Skeletal muscle tissue (tissue), 4 donors: ENCODE measurements around the gene ZPR1. TPM values are rescaled to one million over a fixed set of nuclear protein-coding genes. Genes with fewer than 3 reads are reported as not detected.

Experiments used
- H3K27ac ChIP-seq: one replicate; pipeline ENCODE4 v1.7.0; 2013; ENCODE audit warnings: mild to moderate bottlenecking, low read depth, low read length, inconsistent platforms
- H3K27me3 ChIP-seq, 3 donors: one replicate each; pipeline ENCODE4 v1.7.0; 2013; ENCODE audit warnings: low read length in 3 of 3; ENCODE audit not compliant: control insufficient read depth in 3 of 3, insufficient read depth in 3 of 3
- H3K36me3 ChIP-seq, 3 donors: one replicate each; pipeline ENCODE4 v1.7.0; 2013; ENCODE audit warnings: low read length in 3 of 3; ENCODE audit not compliant: control insufficient read depth in 3 of 3, insufficient read depth in 3 of 3
- H3K4me1 ChIP-seq, 3 donors: one replicate each; pipeline ENCODE4 v1.7.0; 2013; ENCODE audit warnings: low read length in 3 of 3, mild to moderate bottlenecking in 3 of 3; ENCODE audit not compliant: control insufficient read depth in 3 of 3, insufficient read depth in 3 of 3
- H3K4me3 ChIP-seq, 3 donors: one replicate each; pipeline ENCODE4 v1.7.0; 2013; ENCODE audit warnings: low read length in 3 of 3
- H3K9ac ChIP-seq, 3 donors: one replicate each; pipeline ENCODE4 v1.7.0; 2013; ENCODE audit warnings: low read length in 3 of 3, mild to moderate bottlenecking in 3 of 3, moderate library complexity in 2 of 3, low read depth in 1 of 3
- H3K9me3 ChIP-seq, 3 donors: one replicate each; pipeline ENCODE4 v1.7.0; 2013; ENCODE audit warnings: low read length in 3 of 3; ENCODE audit not compliant: control insufficient read depth in 3 of 3
- total RNA-seq: library from RNA; depleted of rRNA; stranded (reverse); fragments of >200 nt; gene quantifications from one replicate; pipeline ENCODE4 v1.2.3, GENCODE V29; 2014
- donor health status: Osteomylitis.

Gene ZPR1
- total RNA-seq, 1 donor from 2014 or later = 16.7 TPM

DNA sequence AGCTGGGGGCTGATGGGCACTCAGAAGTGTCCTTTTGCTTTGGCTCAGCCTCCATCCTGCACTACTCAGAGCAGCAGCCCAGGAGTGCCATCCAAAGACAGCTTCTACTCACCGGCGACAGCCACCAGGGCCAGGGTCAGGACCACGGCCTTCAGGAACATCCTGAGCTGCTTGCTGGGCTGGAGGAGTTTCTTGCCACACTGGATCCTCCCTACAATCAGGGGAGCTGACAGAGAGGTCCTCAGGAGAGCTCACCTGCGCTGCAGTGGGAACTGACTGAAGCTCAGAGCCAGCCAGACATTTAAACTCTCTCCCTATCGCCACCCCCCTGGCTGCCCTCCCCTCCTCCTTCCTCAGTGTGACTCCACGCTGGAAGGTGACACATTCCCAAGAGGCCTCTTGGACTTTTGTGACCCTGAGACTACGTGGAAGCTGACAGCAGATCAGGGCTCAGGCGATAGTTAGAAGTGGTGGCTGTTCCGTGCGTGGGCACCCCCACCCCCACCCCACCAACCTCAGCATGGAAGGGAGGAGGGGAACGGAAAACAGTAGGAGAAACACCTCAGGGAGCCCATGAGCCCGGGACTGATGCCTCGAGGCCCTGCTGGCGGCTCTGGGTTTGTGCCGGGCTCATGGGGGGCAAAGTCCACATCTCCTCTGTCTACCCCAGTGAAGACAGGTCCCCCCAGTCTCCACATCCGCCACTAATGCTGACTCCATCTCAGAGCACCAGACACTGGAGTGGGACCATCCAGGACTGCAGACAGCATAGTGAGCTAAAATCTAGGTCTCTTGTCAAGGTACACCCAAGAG, 35.4 kb upstream of the ZPR1 start, which contains the start of gene APOA4:
APOA4 (minus strand) TSS at position 274 of the 813 bp plus-strand sequence; CDS start at position 161, 113 bp downstream.
- H3K27ac ChIP-seq = peak within 1 kb of the TSS; percentile 52
- H3K4me3 ChIP-seq = no peak within 1 kb of the TSS

DNA sequence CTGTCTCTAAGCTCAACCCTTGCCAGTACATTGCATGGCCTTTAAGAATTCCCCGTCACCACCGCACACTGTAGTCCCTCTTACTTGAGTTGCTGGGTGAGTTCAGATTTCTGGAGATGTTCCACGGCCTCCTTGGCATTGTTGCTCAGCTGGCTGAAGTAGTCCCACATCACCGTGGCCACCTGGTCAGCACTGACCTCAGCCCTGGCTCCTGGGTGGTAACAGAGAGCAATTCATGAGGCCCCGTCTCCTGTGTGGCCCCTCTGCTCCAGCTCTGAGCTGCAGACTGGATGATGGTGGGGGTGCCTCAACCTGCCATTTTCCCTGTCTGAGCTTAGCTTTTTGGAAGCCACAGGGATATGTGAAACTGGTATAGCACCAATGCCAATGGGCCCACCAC, 34.8 kb upstream of the ZPR1 start:
- Histone ChIP-seq H3K9ac (peak overlapping the region in 2 of 3 donors; percentile 9 to 33), H3K9me3 (no peaks in the 10 kb centered on the region), H3K36me3 (no peaks in the 10 kb centered on the region), H3K4me1 (peaks cover 4 to 24% (median 9%) of the 10 kb centered on the region in 3 donors), H3K4me3 (no peak overlapping the region), H3K27me3 (no peaks in the 10 kb centered on the region), H3K27ac (peak overlapping the region; percentile 52)

More for the DNA sequence above, 35.4 kb upstream of the ZPR1 start, which contains the start of gene APOA4:
- Histone ChIP-seq H3K9me3 (no peaks in the 10 kb centered on the region), H3K27me3 (no peaks in the 10 kb centered on the region), H3K36me3 (no peaks in the 10 kb centered on the region), H3K4me1 (peaks cover 4 to 24% (median 9%) of the 10 kb centered on the region in 3 donors), H3K9ac (peak within 1 kb of the TSS in 2 of 3 donors; percentile 9 to 33)

DNA sequence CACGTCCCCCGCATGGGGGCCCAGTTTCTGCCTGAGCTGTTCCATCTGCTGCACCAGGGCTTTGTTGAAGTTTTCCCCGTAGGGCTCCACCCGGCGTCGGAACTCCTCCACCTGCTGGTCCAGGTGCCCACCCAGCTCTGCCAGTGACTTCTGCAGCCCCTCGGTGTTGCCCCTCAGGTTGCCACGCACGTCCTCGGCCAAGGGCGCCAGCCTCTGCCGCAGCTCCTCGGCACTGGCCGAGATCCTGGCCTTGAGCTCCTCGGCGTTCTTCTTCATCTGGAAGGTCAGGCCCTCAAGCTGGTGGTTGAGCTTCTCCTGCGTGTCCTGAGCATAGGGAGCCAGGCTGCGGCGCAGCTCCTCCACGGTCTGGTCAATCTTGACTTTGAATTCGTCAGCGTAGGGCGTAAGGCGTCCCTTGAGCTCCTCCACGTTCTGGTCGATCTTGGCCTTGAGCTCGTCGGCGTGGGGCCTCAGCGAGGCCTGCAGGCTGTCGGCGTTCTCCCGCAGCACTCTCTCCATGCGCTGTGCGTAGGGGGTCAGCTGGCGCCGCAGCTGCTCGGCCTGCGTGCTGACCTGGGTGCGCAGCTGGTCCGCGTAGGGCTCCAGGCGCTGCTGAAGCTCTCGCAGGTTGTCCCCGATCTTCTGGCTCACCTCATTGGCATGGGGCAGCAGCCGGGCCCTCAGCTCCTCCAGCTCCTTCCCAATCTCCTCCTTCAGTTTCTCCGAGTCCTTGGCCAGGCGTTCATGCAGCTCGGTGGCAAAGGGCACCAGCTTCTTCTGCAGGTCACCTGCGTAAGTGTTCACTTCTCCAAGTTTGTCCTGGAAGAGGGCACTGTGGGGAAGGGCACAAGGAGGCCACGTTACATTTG, 33.5 kb upstream of the ZPR1 start:
- no peaks in the 10 kb centered on the region for H3K36me3 ChIP-seq
- H3K4me3 ChIP-seq = no peak overlapping the region
- H3K27me3 ChIP-seq = no peaks in the 10 kb centered on the region
- no peak overlapping the region for H3K27ac ChIP-seq
- no peaks in the 10 kb centered on the region for H3K9me3 ChIP-seq
- no peak overlapping the region for H3K9ac ChIP-seq
- H3K4me1 ChIP-seq = peaks cover 4 to 24% (median 9%) of the 10 kb centered on the region in 3 donors

DNA sequence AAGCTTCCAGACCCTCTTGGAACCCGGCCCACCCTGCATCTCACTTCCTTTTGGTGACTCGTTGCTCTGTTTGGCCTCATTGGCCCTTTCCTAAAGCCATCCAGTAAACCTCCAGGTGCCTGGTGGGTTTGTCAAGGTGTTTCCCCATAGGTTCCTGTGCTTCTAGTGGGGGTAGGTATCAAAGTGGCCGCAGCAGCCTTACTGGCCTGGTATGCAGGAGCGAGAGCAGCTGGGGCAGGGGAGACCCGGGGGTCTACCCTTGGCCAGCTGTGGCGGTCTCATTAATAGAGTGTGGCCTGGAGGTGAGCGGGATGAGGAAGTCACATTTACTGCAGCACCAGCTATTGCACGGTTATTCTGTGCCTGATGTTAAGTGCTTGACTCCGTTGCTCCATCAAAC, 31.2 kb upstream of the ZPR1 start:
- Histone ChIP-seq H3K9me3 (no peaks in the 10 kb centered on the region), H3K4me3 (no peak overlapping the region), H3K27me3 (no peaks in the 10 kb centered on the region), H3K9ac (no peak overlapping the region), H3K36me3 (no peaks in the 10 kb centered on the region), H3K27ac (no peak overlapping the region), H3K4me1 (peaks cover 4 to 30% (median 16%) of the 10 kb centered on the region in 3 donors)

DNA sequence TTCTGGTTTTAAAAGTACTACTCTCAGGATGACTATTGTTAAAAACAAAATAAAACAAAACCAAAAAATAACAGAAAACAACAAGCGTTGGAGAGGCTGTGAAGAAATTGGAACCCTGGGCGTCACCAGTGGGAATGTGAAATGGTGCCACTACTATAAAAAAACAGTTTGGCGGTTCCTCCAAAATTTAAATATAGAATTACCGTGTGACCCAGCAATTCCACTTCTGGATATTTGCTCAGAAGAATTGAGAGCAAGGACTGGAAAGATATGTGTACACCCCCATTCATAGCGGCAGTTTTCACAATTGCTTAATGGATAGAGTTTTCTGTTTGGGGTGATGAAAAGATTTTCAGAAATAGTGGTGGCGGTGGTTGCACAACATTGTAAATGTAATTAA, 26.7 kb upstream of the ZPR1 start:
- Histone ChIP-seq H3K27ac (peak overlapping the region; percentile 84), H3K27me3 (no peaks in the 10 kb centered on the region), H3K36me3 (no peaks in the 10 kb centered on the region), H3K9ac (no peak overlapping the region), H3K4me3 (no peak overlapping the region), H3K9me3 (no peaks in the 10 kb centered on the region), H3K4me1 (peaks cover 0 to 11% (median 8%) of the 10 kb centered on the region in 3 donors)

DNA sequence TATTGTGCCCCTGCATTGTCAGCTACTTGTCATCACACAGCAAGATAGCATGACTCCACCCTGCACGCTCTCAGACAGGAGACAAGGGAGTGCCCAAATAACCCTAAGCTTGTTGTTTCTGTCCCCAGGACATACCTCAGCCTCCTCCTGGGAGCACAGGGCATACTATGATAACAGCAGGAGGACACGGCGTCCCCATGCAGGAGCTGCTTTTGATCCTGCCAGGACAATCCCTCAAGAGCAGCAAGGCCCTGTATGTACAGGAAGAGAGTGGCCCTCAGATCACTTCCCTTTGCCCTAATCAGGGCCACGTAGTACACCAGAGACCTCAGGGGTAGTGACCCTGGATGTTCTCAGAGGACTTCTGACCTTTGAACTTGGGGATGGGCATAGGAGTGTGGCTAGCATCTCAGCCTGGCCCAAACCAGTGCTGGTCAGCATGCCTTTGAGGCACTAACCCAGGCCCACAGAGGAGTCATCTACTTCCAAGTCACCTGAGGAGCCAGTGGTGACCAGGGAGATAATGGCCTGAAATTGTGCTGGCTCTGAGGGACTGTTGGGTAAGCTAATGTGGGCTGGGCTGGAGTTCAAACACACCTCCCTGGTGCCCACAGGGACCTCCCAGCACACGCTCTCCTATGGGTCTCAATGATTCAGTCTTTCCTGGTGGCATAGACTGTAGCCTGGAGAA, 26.1 kb upstream of the ZPR1 start:
- H3K4me3 ChIP-seq = no peak overlapping the region
- H3K27ac ChIP-seq = peak overlapping the region; percentile 84
- peaks cover 0 to 11% (median 8%) of the 10 kb centered on the region in 3 donors for H3K4me1 ChIP-seq
- H3K36me3 ChIP-seq = no peaks in the 10 kb centered on the region
- no peaks in the 10 kb centered on the region for H3K9me3 ChIP-seq
- H3K27me3 ChIP-seq = no peaks in the 10 kb centered on the region
- H3K9ac ChIP-seq = no peak overlapping the region

DNA sequence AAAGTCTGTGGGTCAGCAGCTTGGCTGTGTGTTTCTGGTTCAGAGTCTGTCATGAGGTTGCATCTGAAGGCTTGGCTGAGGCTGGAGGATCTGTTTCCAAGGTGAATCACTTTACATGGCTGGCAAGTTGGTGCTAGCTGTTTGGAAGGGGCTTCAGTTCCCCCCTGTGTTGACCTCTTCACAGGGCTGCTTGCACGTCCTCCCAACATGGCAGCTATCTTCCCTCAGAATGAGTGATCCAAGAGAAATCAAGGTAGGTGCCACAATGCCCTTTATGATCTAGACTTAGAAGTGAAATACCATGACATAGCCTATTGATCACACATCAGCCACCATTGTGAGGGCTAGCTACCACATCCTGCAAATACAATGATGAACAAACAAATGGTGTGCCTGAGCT, 25.3 kb upstream of the ZPR1 start:
- no peaks in the 10 kb centered on the region for H3K36me3 ChIP-seq
- no peak overlapping the region for H3K27ac ChIP-seq
- H3K4me3 ChIP-seq = no peak overlapping the region
- H3K9ac ChIP-seq = no peak overlapping the region
- H3K27me3 ChIP-seq = no peaks in the 10 kb centered on the region
- peaks cover 0 to 11% (median 8%) of the 10 kb centered on the region in 3 donors for H3K4me1 ChIP-seq
- no peaks in the 10 kb centered on the region for H3K9me3 ChIP-seq

DNA sequence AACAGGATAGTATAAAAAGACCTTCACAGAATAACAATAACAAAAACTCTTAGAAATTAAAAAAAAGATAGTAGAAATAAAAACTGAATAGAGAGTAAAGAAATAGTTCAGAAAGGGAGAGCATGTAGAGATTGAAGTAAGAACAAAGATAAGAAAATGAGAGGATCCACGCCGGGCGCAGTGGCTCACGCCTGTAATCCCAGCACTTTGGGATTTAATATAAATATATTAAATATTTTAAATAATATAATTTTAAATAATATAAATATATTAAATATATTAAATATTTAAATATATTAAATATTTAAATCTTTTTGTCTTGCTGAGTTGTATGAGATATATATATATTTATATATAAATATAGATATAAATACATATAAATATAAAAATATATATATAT, 24.3 kb upstream of the ZPR1 start:
- H3K4me3 ChIP-seq = no peak overlapping the region
- no peak overlapping the region for H3K27ac ChIP-seq
- H3K36me3 ChIP-seq = no peaks in the 10 kb centered on the region
- H3K27me3 ChIP-seq = no peaks in the 10 kb centered on the region
- no peak overlapping the region for H3K9ac ChIP-seq
- no peaks in the 10 kb centered on the region for H3K9me3 ChIP-seq
- peaks cover 0 to 11% (median 8%) of the 10 kb centered on the region in 3 donors for H3K4me1 ChIP-seq

DNA sequence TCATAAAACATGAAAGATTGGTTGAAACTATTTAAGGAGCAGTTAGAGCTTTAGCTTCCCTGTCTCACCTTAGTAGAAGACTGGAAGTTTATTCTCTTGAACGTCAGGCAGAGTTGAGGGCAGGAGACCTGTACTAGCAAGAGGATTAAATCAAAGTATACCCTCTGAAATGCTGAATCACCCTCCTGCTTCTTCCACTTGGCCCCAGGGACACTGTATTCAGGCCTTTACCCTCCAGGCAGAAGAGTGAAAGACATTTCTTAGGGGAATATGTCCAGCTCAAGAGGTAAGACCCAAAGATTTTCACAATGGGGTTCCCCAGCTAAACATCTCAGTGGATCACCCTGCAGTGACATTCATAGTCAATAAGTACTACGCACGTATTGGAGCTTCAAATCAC, 23.4 kb upstream of the ZPR1 start:
- Histone ChIP-seq H3K27ac (no peak overlapping the region), H3K27me3 (no peaks in the 10 kb centered on the region), H3K4me3 (no peak overlapping the region), H3K9me3 (no peaks in the 10 kb centered on the region), H3K36me3 (no peaks in the 10 kb centered on the region), H3K4me1 (peaks cover 0 to 11% (median 8%) of the 10 kb centered on the region in 3 donors), H3K9ac (no peak overlapping the region)
